ENCODE measurements around the gene MORN3. TPM values are rescaled to one million over a fixed set of nuclear protein-coding genes. Genes with fewer than 3 reads are reported as not detected.

Gene MORN3
- total and polyA plus RNA-seq, 10 of the 15 experiments (the other 5 are each of a cell fraction or from before 2014, with no cell fraction given): 0.08 to 0.34 (median 0.17) TPM

- TF ChIP-seq CUX1 (IDR thresholded peaks at IDR 0.05; ENCODE audit: insufficient replicate concordance, low read depth, low read length) (no peak), MYB (IDR thresholded peaks at IDR 0.05; ENCODE audit: borderline replicate concordance, low read depth, low read length) (no peak), NRF1 (conservative IDR thresholded peaks at IDR 0.05; ENCODE audit: low read depth, low read length) (no peak), IKZF1 (conservative IDR thresholded peaks at IDR 0.05) (peak; percentile 93), BHLHE40 (IDR thresholded peaks at IDR 0.05; ENCODE audit: borderline replicate concordance in 1 of 2, low read depth in 2 of 2, low read length in 1 of 2) (peak; percentile 76 to 99; a peak in 3 of 4 replicates), ZNF384 (IDR thresholded peaks at IDR 0.05; ENCODE audit: borderline replicate concordance, low read depth, low read length) (no peak), E2F4 (IDR thresholded peaks at IDR 0.05; ENCODE audit: low read depth, low read length) (no peak), NR2F1 (conservative IDR thresholded peaks at IDR 0.05) (peak; percentile 84), CHD2 (IDR thresholded peaks at IDR 0.05; ENCODE audit: borderline replicate concordance, low read depth, low read length) (no peak), POLR2AphosphoS5 (IDR thresholded peaks at IDR 0.05; ENCODE audit: low read length) (peak; percentile 76; the same call in 1 of the 2 replicates), CTCF (IDR thresholded peaks at IDR 0.05 in 2 of 3, conservative IDR thresholded peaks at IDR 0.05 in 1 of 3; ENCODE audit: control insufficient read depth in 2 of 3, extremely low read depth in 1 of 3, insufficient read depth in 1 of 3, low read depth in 3 of 3, low read length in 3 of 3) (peak in 1 of 3 experiments; percentile 31; a peak in 1 of 6 replicates), NFIC (IDR thresholded peaks at IDR 0.05; ENCODE audit: low read depth, low read length) (no peak), IRF5 (IDR thresholded peaks at IDR 0.05; ENCODE audit: borderline replicate concordance) (no peak), SIN3A (IDR thresholded peaks at IDR 0.05; ENCODE audit: low read depth, low read length) (no peak), SREBF2 (IDR thresholded peaks at IDR 0.05; ENCODE audit: low read length) (no peak), TCF3 (IDR thresholded peaks at IDR 0.05; ENCODE audit: borderline replicate concordance, insufficient read depth, low read depth, low read length) (no peak), CBX5 (IDR thresholded peaks at IDR 0.05; ENCODE audit: low read depth) (no peak), HDAC2 (IDR thresholded peaks at IDR 0.05) (no peak), RB1 (IDR thresholded peaks at IDR 0.05; ENCODE audit: borderline replicate concordance) (peak; percentile 49), CREB1 (IDR thresholded peaks at IDR 0.05; ENCODE audit: low read depth) (no peak)
These were observed 43.2 kb downstream of the MORN3 start, which contains the start of gene ORAI1 (continued) for GRCh38 chr12:121626087-121626852.
